ENCODE results near the gene NCAPD2. TPM values are rescaled to one million over a fixed set of nuclear protein-coding genes. Genes with fewer than 3 reads are reported as not detected.

NCAPD2 gene
- total RNA-seq, 1 donor from 2014 or later, result 32.0 TPM

DNA sequence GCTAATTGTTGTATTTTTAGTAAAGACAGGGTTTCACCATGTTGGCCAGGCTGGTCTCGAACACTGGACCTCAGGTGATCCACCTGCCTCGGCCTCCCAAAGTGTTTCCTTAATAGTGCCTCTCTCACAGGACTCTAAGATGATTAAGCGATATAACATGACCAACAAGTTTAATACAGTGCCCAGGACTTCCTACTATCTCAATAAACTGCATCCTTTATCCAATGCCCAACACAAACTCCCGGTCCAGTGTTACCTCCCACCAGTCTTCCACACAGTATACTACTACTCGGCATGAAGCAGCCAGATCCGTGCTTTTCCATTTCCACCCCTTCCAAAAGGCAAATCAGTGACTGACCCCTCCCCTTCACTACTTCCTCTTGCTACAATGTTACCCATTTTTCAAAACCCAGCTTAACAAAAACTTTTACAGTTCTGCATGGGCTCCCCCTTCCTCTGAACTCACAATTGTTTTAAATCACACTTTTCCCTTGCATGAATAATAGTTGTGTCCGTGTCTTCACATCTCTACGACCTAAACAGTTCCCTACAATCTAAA, 73.3 kb downstream of the NCAPD2 start:
- TF ChIP-seq, protein P1, sequence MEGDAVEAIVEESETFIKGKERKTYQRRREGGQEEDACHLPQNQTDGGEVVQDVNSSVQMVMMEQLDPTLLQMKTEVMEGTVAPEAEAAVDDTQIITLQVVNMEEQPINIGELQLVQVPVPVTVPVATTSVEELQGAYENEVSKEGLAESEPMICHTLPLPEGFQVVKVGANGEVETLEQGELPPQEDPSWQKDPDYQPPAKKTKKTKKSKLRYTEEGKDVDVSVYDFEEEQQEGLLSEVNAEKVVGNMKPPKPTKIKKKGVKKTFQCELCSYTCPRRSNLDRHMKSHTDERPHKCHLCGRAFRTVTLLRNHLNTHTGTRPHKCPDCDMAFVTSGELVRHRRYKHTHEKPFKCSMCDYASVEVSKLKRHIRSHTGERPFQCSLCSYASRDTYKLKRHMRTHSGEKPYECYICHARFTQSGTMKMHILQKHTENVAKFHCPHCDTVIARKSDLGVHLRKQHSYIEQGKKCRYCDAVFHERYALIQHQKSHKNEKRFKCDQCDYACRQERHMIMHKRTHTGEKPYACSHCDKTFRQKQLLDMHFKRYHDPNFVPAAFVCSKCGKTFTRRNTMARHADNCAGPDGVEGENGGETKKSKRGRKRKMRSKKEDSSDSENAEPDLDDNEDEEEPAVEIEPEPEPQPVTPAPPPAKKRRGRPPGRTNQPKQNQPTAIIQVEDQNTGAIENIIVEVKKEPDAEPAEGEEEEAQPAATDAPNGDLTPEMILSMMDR (IDR thresholded peaks at IDR 0.05), result no peak
- Histone ChIP-seq H3K9me3 (no peaks in the 10 kb centered on the region), H3K36me3 (peaks cover 77% of the 10 kb centered on the region), H3K27me3 (ENCODE audit: low read depth) (no peaks in the 10 kb centered on the region), H3K4me3 (peak overlapping the region; percentile 74), H3K4me1 (peaks cover 20% of the 10 kb centered on the region), H3K27ac (peak overlapping the region; percentile 90)
- intact Hi-C loops (cut with DNase I), result no loop called here
- ATAC-seq (no peak), DNase-seq (no peak)

DNA sequence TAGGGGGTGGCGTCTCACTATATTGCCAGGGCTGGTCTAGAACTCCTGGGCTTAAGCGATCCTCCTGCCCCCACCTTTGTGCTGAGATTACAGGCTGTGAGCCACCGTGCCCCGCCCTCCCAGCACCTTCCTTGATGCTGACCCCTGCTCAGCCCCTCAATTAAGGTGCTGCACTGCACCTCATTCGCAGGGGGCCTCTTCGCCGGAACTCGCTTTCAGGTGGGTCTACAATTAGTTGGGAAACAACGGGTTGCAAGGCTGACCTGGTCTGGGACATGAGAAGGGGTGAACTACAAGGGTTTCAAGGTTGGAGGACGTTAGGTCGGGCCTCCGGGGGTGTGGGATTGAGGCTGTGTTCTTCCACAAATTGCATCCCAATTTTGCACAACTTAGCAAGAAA, 75.4 kb downstream of the NCAPD2 start:
- H3K36me3 ChIP-seq, result peaks cover 77% of the 10 kb centered on the region
- H3K27ac ChIP-seq, result no peak overlapping the region
- H3K9me3 ChIP-seq, result no peaks in the 10 kb centered on the region
- H3K27me3 ChIP-seq (ENCODE audit: low read depth), result no peaks in the 10 kb centered on the region
- TF ChIP-seq, protein P1 (IDR thresholded peaks at IDR 0.05), result no peak
- no peak for DNase-seq
- no peak for ATAC-seq
- no peak overlapping the region for H3K4me3 ChIP-seq
- peaks cover 20% of the 10 kb centered on the region for H3K4me1 ChIP-seq
- intact Hi-C loops (cut with DNase I), result no loop called here

DNA sequence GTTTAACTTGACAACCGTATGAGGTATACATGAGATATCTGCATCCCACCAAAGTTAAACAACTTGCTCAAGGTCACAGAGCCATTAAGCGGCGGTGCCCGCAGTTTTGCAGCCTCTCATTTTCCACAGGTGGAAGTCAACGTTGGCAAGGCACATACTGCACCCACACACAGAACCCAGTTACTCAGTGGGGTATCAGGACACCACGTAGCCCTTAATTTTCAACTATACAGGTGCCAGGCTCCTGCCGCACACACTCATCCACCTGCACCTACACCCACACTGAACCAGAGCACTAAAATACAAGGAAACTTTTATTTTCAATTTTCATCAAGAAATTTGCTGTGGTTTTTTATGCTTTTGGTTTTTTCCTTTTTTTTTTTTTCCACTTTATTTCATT, 75.9 kb downstream of the NCAPD2 start:
- intact Hi-C loops (cut with DNase I), result no loop called here
- H3K9me3 ChIP-seq, result no peaks in the 10 kb centered on the region
- no peak for ATAC-seq

DNA sequence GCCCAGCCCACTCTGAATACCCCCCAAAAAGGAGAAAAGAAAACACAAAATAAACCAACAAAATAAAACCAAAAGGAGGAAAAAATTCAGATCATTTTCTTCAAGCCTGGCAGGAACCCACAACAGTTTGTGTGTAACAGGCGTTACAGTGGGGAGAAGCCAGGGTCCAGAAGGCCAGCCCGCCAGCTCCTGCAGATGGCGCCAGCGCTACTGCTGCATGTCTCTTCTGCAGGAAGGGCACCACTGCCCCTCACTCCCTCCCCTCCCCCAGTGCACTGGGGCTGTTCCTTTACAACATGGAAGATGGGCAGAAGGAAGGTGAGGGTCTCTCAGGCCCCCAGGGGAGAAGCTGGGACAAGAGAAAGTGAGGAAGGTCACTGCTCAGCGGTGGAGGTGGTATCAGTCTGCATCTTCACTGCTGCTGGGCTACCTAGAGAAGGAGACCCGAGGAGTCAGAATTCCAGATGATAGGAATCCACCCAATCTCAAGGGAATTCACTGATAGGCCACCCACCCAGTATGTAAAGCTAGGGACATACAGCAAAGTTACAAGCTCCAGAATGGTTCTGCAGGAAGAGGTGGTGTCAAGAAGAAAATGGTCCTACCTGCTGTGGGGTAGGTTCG, 76.5 kb downstream of the NCAPD2 start:
- Histone ChIP-seq H3K36me3 (peaks cover 77% of the 10 kb centered on the region), H3K4me1 (peaks cover 20% of the 10 kb centered on the region), H3K27ac (no peak overlapping the region), H3K9me3 (no peaks in the 10 kb centered on the region), H3K4me3 (no peak overlapping the region), H3K27me3 (ENCODE audit: low read depth) (no peaks in the 10 kb centered on the region)
- ATAC-seq (no peak), DNase-seq (peak; percentile 61)
- TF ChIP-seq, protein P1 (IDR thresholded peaks at IDR 0.05), result peak; percentile 43
- intact Hi-C loops (cut with DNase I), result no loop called here

More for the DNA sequence above, 75.9 kb downstream of the NCAPD2 start:
- Histone ChIP-seq H3K4me1 (peaks cover 20% of the 10 kb centered on the region), H3K36me3 (peaks cover 77% of the 10 kb centered on the region), H3K27ac (no peak overlapping the region), H3K27me3 (ENCODE audit: low read depth) (no peaks in the 10 kb centered on the region), H3K4me3 (no peak overlapping the region)
- no peak for DNase-seq
- TF ChIP-seq, protein P1 (IDR thresholded peaks at IDR 0.05), result no peak

DNA sequence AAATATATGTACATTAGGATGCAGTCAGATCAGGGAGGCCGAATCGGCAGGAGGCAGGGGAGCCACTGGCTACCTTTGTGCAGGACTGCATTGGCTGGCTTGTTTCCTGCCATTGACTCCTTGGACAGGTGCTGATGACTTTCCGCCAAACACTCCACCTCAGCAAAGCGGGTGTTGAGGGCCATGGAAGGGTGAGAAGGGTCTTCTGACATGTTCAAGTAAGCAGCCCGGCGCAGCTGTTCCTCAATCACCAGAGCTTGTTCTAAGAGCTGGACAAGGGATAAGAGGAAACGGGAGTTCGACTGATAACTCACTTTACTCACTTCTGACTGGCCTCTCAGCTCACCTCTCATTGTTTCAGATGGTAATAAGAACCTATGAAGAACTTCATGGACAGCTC, 79.1 kb downstream of the NCAPD2 start:
- H3K36me3 ChIP-seq, result peaks cover 91% of the 10 kb centered on the region

More for the DNA sequence above, 79.1 kb downstream of the NCAPD2 start:
- H3K4me1 ChIP-seq, result peaks cover 9% of the 10 kb centered on the region
- TF ChIP-seq, protein P1 (IDR thresholded peaks at IDR 0.05), result no peak
- H3K27ac ChIP-seq, result no peak overlapping the region
- H3K4me3 ChIP-seq, result no peak overlapping the region
- H3K27me3 ChIP-seq (ENCODE audit: low read depth), result no peaks in the 10 kb centered on the region
- no peaks in the 10 kb centered on the region for H3K9me3 ChIP-seq
- DNase-seq (no peak), ATAC-seq (no peak)
- intact Hi-C loops (cut with DNase I), result no loop called here
